ENCODE measurements around the gene FOSL1. TPM values are rescaled to one million over a fixed set of nuclear protein-coding genes. Genes with fewer than 3 reads are reported as not detected.

The FOSL1 gene
- total RNA-seq, 2 experiments from 2014 or later, result 0.88 TPM; not detected in 1

DNA sequence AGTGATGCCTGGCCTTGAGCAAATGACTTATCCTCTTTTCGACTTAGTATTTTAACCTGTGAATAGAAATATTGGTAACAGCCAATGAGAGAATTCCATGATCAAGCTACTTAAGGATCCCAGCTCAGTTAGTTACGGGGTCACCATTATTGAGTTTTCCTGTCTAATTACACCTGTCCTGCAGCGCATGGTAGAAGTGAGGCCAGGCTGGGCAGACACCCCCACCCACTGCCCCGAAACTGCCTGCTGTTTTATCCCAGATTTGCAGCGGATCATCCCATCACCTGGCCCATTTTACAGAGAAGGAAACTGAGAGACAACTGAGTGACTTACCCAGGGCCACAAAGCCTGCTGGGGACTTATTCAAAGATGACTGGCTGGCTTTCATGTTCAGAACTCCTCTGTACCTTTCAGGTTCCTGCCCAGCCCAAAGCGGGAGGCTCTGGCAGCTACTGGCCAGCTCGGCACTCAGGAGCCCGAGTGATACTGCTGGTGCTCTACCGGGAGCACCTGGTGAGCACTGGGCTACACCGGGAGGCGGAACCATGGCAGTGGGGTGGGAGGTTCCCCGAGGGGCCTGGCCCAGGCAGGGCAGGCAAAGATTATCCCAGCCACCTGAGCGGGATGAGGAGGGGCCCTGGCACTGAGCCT lies 38.5 kb downstream of the FOSL1 start:
- TF ChIP-seq, protein P1, sequence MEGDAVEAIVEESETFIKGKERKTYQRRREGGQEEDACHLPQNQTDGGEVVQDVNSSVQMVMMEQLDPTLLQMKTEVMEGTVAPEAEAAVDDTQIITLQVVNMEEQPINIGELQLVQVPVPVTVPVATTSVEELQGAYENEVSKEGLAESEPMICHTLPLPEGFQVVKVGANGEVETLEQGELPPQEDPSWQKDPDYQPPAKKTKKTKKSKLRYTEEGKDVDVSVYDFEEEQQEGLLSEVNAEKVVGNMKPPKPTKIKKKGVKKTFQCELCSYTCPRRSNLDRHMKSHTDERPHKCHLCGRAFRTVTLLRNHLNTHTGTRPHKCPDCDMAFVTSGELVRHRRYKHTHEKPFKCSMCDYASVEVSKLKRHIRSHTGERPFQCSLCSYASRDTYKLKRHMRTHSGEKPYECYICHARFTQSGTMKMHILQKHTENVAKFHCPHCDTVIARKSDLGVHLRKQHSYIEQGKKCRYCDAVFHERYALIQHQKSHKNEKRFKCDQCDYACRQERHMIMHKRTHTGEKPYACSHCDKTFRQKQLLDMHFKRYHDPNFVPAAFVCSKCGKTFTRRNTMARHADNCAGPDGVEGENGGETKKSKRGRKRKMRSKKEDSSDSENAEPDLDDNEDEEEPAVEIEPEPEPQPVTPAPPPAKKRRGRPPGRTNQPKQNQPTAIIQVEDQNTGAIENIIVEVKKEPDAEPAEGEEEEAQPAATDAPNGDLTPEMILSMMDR (conservative IDR thresholded peaks at IDR 0.05; ENCODE audit: low read length), result no peak
- TF ChIP-seq EZH2phosphoT487 (IDR thresholded peaks at IDR 0.05; ENCODE audit: borderline replicate concordance, low read depth, low read length), result no peak
- H3K27ac ChIP-seq (ENCODE audit: low read depth, low read length, poor library complexity, severe bottlenecking), result peak overlapping the region; percentile 93
- no peak overlapping the region for H2AFZ ChIP-seq (ENCODE audit: low read length)
- peak overlapping the region; percentile 96 for H3K4me2 ChIP-seq (ENCODE audit: low read length)
- peaks cover 6% of the 10 kb centered on the region for H4K20me1 ChIP-seq (ENCODE audit: insufficient read depth, low read length)
- peaks cover 23% of the 10 kb centered on the region for H3K4me1 ChIP-seq (ENCODE audit: insufficient read depth, low read length, poor library complexity, severe bottlenecking)
- no peaks in the 10 kb centered on the region for H3K9me3 ChIP-seq (ENCODE audit: low read length)
- no peak for DNase-seq (ENCODE audit: low spot score)
- H3K79me2 ChIP-seq (ENCODE audit: insufficient read depth, low read depth, low read length), result peaks cover 25% of the 10 kb centered on the region
- H3K9me2 ChIP-seq (ENCODE audit: insufficient read depth, low read length), result no peaks in the 10 kb centered on the region
- intact Hi-C loops (cut with micrococcal nuclease; ENCODE audit: unreplicated experiment), result no loop called here
- CTCF ChIA-PET (ENCODE audit: unreplicated experiment), result interaction anchor here (0.7 to 0.9 kb wide), 2 partner anchors 23 to 141 kb away, joined by 3 read pairs; partner anchors contain the start of gene RNASEH2C
- H3K36me3 ChIP-seq (ENCODE audit: insufficient read depth, low read length), result peaks cover 61% of the 10 kb centered on the region
- POLR2A ChIA-PET, result interaction anchor here (2.1 to 3.9 kb wide), 2 partner anchors 12 to 27 kb away, joined by 5 to 59 read pairs; partner anchors contain the start of genes CCDC85B and FIBP
- no TSS peak for BruUV-seq (replicated peaks)
- H3K4me3 ChIP-seq (ENCODE audit: low read depth, low read length, poor library complexity, severe bottlenecking), result peak overlapping the region; percentile 99

DNA sequence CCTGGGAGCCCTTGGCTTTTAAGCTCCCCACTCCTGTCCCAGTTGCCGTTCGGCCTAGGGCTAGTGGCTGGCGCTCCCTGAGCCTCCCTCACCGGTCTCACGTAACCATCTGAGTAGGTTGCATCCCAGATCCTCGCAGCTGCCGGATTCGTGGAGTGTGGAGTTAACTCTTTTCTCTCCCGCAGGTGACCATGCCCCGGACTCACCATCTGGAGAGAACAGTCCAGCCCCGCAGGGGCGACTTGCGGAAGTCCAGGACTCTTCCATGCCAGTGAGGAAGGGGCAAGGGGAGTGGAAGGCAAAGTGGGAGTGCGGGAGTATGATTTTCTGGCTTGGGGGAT lies 39.1 kb downstream of the FOSL1 start:
- peak overlapping the region; percentile 93 for H3K27ac ChIP-seq (ENCODE audit: low read depth, low read length, poor library complexity, severe bottlenecking)
- H3K9me3 ChIP-seq (ENCODE audit: low read length), result no peaks in the 10 kb centered on the region
- H2AFZ ChIP-seq (ENCODE audit: low read length), result no peak overlapping the region; the same call in 1 of the 2 replicates
- peaks cover 11% of the 10 kb centered on the region for H4K20me1 ChIP-seq (ENCODE audit: insufficient read depth, low read length)
- no peak for DNase-seq (ENCODE audit: low spot score)
- POLR2A ChIA-PET, result interaction anchor here (1.4 to 3.9 kb wide), 3 partner anchors 13 to 132 kb away, joined by 3 to 59 read pairs (median 5); partner anchors contain the start of genes CCDC85B and FIBP
- H3K9me2 ChIP-seq (ENCODE audit: insufficient read depth, low read length), result no peaks in the 10 kb centered on the region
- CTCF ChIA-PET (ENCODE audit: unreplicated experiment), result interaction anchor here (0.7 to 2.0 kb wide), 3 partner anchors 24 to 141 kb away, joined by 3 to 12 read pairs (median 3); partner anchors contain the start of genes CCDC85B and RNASEH2C
- H3K4me1 ChIP-seq (ENCODE audit: insufficient read depth, low read length, poor library complexity, severe bottlenecking), result peaks cover 29% of the 10 kb centered on the region
- H3K36me3 ChIP-seq (ENCODE audit: insufficient read depth, low read length), result peaks cover 61% of the 10 kb centered on the region
- H3K4me2 ChIP-seq (ENCODE audit: low read length), result peak overlapping the region; percentile 96
- intact Hi-C loops (cut with micrococcal nuclease; ENCODE audit: unreplicated experiment), result no loop called here
- H3K79me2 ChIP-seq (ENCODE audit: insufficient read depth, low read depth, low read length), result peaks cover 30% of the 10 kb centered on the region
- H3K4me3 ChIP-seq (ENCODE audit: low read depth, low read length, poor library complexity, severe bottlenecking), result peak overlapping the region; percentile 99
- no TSS peak for BruUV-seq (replicated peaks)
- TF ChIP-seq, protein P1 (conservative IDR thresholded peaks at IDR 0.05; ENCODE audit: low read length), result no peak
- no peak for TF ChIP-seq EZH2phosphoT487 (IDR thresholded peaks at IDR 0.05; ENCODE audit: borderline replicate concordance, low read depth, low read length)

All from OCI-LY7 (cell line).